SK-N-MC (cell line): Measurements from ENCODE around the gene PPP1R26.

Experiments used
- DNase-seq: peaks from one replicate; pipeline ENCODE4 v3.0.0-alpha.2; 2011; ENCODE audit warnings: low read depth, low spot score
- H3K27ac ChIP-seq: fragments of 200-600 bp; sonication (generic); 2 replicates; pipeline ENCODE4 v1.5.1; 2016; ENCODE audit warnings: mixed run types
- H3K36me3 ChIP-seq: fragments of 200-600 bp; sonication (generic); 2 replicates; pipeline ENCODE4 v1.6.1; 2017; ENCODE audit warnings: antibody characterized with exemption, low read length, mixed read lengths; ENCODE audit not compliant: insufficient read depth
- H3K4me3 ChIP-seq: fragments of 200-600 bp; sonication (generic); 2 replicates; pipeline ENCODE4 v1.5.1; 2016
- H3K9ac ChIP-seq: fragments of 200-600 bp; sonication (generic); 2 replicates; pipeline ENCODE4 v1.8.0; 2017; ENCODE audit warnings: mixed run types, mixed read lengths; ENCODE audit not compliant: insufficient read length
- H3K9me3 ChIP-seq: fragments of 200-600 bp; sonication (generic); 2 replicates; pipeline ENCODE4 v1.6.1; 2017; ENCODE audit warnings: low read depth, mild to moderate bottlenecking, antibody characterized with exemption, low read length, moderate library complexity, mixed read lengths
- EZH2 ChIP-seq: fragments of 200-600 bp; sonication (generic); IDR thresholded peaks from one replicate; pipeline ENCODE4 v1.6.1; 2017; ENCODE audit warnings: antibody characterized with exemption
- FOXP2 ChIP-seq: optimal IDR thresholded peaks from 2 replicates; pipeline ENCODE3; 2011; ENCODE audit warnings: mild to moderate bottlenecking, moderate library complexity; ENCODE audit not compliant: insufficient read depth; ENCODE audit errors: extremely low read length, control extremely low read depth
- POLR2AphosphoS5 ChIP-seq: IDR thresholded peaks from 2 replicates; pipeline ENCODE4 v1.6.1; 2012; ENCODE audit warnings: mild to moderate bottlenecking, low read depth, low read length, borderline replicate concordance

PPP1R26 gene

DNA sequence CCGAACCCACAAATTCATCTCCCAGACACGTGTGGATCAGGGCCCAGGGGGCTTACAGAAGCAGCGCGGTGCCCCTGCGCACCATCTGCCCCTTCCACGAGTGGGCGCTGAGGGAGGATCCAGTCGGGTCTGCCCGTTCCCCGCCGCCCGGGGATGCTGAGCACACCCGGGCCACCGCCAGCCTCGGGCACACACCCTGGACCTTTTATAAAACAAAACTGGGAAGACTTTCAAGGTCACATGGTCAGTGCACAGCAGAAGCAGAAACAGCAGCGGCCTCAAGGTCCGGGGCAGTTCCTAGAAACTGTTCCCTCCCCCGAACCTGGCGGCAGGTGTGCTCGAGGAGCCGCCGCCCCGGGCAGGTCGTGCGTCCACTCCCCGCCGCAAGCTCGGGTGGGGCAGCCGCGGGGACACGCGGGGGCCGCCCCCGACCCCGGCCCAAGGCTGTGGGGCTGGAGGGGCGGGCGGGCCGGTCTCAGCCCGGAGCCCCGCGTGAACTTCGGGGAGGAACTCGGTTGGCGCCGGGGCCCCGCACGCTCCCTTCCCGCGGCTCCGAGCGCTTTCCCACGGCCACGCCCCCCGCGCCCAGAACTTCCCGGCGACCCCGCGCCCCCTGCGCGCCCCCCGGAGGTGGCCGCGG, 633 bp upstream of the PPP1R26 start:
- no peak for DNase-seq
- 0 out of 2 replicates have a peak overlapping the region, but pooled peaks have one; percentile 44 for H3K27ac ChIP-seq
- H3K9me3 ChIP-seq = no peaks in the 10 kb centered on the region
- no peak for TF ChIP-seq POLR2AphosphoS5
- TF ChIP-seq EZH2 = no peak
- TF ChIP-seq FOXP2 = no peak
- peak overlapping the region; percentile 19; the same call in 1 of the 2 replicates for H3K4me3 ChIP-seq
- H3K36me3 ChIP-seq = no peaks in the 10 kb centered on the region; the same call in 1 of the 2 replicates
- H3K9ac ChIP-seq = no peak overlapping the region

DNA sequence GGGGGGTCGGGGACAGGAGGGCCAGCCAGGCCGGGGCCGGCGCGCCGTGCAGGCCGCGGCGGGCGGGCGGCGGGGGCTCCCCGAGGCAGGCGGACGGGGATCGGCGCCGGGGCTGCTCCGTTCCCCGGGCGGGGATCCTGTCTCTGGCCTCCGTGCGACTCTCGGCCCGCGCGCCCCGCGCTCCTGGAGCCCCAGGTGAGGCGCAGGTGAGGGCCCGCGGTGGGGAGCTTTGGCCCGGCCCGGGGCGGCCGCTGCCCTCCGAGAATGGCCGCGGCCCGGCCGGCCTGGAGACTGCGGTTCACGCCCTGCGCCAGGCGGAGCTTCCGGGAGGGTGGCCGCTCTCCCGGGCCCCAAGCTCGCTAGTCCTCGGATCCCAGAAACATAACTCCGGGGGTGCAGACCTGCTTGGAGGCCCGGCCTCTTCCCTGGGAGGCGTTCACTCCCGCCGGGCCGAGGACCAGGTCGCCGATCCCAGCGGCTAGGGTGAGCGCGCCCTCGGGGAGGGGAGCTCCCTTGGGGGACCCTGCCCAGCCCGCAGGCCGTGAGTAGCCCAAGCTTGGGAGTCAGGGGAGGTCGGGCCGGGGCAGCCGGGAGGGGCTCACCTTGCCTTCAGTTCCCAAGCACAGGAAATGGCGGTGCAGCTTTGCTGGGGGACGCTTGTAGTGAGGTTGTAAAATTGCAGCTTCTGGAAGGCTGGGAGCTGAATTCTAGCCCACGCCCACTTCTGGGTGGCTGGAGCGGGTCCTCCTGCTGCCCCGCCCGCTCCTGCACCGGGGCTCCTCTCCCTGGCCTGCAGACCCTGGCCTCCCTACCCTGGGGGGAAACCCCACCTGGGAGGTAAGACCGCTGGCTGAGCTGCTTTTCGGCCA, 723 bp downstream of the PPP1R26 start:
- peak overlapping the region; percentile 94 for H3K4me3 ChIP-seq
- no peak for DNase-seq
- H3K36me3 ChIP-seq = peaks cover 9% of the 10 kb centered on the region; the same call in 1 of the 2 replicates
- H3K9me3 ChIP-seq = no peaks in the 10 kb centered on the region
- H3K27ac ChIP-seq = no peak overlapping the region
- TF ChIP-seq POLR2AphosphoS5 (peak; percentile 47; the same call in 1 of the 2 replicates), EZH2 (no peak)
- peak overlapping the region; percentile 76 for H3K9ac ChIP-seq

DNA sequence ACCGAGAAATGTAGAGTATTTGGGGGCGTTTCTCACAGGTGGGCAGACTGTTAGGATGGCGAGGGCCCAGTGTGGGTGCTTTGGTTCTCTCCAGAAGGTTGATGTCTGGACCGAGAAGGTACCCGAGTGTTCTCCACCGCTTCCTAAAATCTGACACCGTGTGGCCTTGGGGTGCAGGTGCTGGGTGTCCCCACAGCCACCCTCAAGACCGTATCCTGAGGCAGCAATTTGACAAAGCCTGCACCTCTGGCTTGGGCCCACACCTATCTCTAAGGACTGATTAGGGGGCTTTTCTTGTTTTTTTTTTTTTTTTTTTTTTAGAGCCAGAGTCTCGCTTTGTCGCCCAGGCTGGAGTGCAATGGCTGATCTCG, 1.3 kb downstream of the PPP1R26 start:
- no peak overlapping the region for H3K27ac ChIP-seq
- DNase-seq = no peak
- TF ChIP-seq POLR2AphosphoS5 = no peak
- TF ChIP-seq FOXP2 = no peak
- TF ChIP-seq EZH2 = no peak
- H3K4me3 ChIP-seq = peak overlapping the region; percentile 94
- no peaks in the 10 kb centered on the region for H3K9me3 ChIP-seq
- H3K9ac ChIP-seq = peak overlapping the region; percentile 76
- H3K36me3 ChIP-seq = peaks cover 9% of the 10 kb centered on the region; the same call in 1 of the 2 replicates

DNA sequence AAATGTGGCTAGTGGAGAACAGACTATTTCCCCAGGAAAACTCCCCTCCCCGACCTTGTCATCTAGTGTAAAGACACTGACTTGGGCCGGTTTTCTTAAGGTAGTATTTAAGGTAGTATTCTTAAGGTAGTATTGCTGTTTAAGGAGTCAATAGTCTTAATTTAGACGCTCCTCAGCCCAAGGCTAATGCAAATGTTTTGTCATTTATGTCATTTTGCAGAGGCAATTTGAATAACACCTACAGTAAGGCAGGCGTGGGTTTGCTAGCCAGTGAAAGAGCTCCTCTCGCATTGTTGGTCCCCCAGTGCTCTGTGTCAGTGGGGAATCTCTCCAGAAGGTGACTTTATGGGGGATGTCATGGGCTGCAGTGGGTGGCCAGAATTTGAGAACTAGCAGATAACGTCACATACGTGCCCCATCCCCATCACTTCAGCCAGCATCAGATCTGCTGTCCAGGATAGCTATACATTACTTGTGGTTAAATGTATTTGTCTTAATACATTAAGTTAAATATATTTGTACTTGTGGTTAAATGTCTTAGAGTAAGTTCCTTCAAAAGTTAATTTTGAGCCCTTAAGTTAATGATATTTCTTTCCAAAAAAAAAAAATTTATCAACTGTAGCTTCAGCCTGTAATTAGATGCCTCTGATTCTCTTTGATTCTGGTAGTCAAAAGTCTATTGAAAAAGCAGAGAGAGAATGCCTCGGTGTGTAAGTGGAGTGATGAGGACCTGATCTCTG, 2.6 kb downstream of the PPP1R26 start:
- Histone ChIP-seq H3K9me3 (no peaks in the 10 kb centered on the region), H3K9ac (no peak overlapping the region), H3K27ac (no peak overlapping the region), H3K36me3 (peaks cover 12% of the 10 kb centered on the region; the same call in 1 of the 2 replicates), H3K4me3 (no peak overlapping the region)
- no peak for DNase-seq
- TF ChIP-seq FOXP2 = no peak
- TF ChIP-seq POLR2AphosphoS5 = no peak
- TF ChIP-seq EZH2 = no peak

DNA sequence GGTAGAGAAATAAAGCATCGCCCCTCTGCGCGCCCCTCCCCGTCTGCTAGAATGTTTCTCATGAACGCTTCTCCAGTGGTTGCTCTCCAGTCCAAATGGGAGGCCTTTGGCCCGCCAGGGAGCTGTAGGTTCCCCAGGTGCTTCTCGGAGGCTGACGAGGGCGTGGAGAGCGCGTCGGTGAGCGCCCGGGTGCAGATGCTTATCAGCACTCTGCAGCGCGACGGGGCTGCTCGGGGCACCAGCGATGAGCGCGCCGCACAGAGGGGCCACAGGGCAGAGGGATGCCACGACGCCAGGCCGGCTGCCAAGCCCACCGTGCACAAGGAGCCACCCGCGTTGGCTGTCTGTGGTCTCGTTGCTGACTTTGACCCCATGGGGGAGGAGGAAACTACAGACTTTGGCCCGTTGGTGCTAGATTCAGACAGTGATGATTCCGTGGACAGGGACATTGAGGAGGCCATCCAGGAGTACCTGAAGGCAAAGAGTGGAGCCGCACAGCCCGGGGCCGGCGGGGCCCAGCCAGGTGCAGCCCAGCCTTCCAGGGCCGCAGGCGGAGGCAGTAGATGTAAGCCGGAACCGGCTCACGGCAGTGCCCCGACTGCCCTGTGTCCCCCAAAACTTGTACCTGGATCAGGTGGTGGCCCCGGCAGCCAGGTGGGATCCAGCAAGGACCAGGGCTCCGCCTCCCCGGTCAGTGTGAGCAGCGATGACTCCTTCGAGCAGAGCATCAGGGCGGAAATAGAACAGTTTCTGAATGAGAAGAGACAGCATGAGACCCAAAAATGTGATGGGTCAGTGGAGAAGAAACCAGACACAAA, 5.1 kb downstream of the PPP1R26 start:
- H3K9ac ChIP-seq = no peak overlapping the region
- H3K4me3 ChIP-seq = no peak overlapping the region
- TF ChIP-seq FOXP2 = no peak
- no peak for TF ChIP-seq EZH2
- no peak for TF ChIP-seq POLR2AphosphoS5
- H3K36me3 ChIP-seq = peaks cover 12% of the 10 kb centered on the region; the same call in 1 of the 2 replicates
- no peaks in the 10 kb centered on the region for H3K9me3 ChIP-seq
- no peak overlapping the region for H3K27ac ChIP-seq
- DNase-seq = no peak

DNA sequence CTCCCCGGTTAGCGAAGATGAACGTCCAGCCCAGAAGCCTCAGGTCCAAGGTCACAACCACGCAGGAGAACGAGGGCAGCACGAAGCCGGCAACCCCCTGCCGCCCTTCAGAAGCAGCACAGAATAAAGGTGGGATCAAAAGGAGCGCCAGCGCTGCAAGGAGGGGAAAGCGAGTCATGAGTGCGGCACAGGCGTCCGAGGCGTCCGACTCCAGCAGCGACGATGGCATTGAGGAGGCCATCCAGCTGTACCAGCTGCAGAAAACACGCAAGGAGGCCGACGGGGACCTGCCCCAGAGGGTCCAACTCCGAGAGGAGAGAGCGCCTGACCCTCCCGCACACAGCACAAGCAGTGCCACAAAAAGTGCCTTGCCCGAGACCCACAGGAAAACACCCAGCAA, 5.8 kb downstream of the PPP1R26 start:
- Histone ChIP-seq H3K36me3 (peaks cover 12% of the 10 kb centered on the region; the same call in 1 of the 2 replicates), H3K9me3 (no peaks in the 10 kb centered on the region), H3K9ac (no peak overlapping the region), H3K4me3 (no peak overlapping the region), H3K27ac (no peak overlapping the region)
- no peak for TF ChIP-seq FOXP2
- TF ChIP-seq POLR2AphosphoS5 = no peak
- TF ChIP-seq EZH2 = no peak
- DNase-seq = no peak

DNA sequence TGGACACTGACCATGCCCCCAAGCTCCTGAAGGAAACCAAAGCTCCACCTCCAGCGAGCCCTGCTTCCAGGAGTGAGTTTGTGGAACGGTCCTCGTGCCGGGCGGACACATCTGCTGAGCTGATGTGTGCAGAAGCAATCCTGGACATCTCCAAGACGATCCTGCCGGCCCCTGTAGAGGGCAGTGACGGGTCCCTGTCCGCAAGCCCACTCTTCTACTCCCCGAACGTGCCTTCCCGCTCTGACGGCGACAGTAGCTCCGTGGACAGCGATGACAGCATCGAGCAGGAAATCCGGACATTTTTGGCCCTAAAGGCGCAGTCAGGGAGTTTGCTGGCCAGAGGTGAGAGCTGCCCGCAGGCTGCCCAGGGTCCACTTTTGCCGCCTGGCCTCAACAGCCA, 6.2 kb downstream of the PPP1R26 start:
- no peak for DNase-seq
- H3K9ac ChIP-seq = no peak overlapping the region
- no peak overlapping the region for H3K27ac ChIP-seq
- H3K9me3 ChIP-seq = no peaks in the 10 kb centered on the region
- TF ChIP-seq EZH2 = no peak
- TF ChIP-seq FOXP2 = no peak
- TF ChIP-seq POLR2AphosphoS5 = no peak
- no peak overlapping the region for H3K4me3 ChIP-seq
- H3K36me3 ChIP-seq = peaks cover 12% of the 10 kb centered on the region; the same call in 1 of the 2 replicates
